DMS 273 treated with DMSO at 0.1 percent for 48 hours (cell line): ENCODE results near the gene ZNF653.
A peak's percentile ranks its signal among the peaks of the same experiment; 100 is the strongest.
"Not testable (repeated sequence)": the region's sequence is repeated elsewhere in the genome, so short reads cannot be mapped to it uniquely, and the experiment has no call there.

Experiments
- DNase-seq: peaks from one replicate; lab custom pipeline; 2025; lab: John Stamatoyannopoulos, UW

ZNF653 gene

DNA sequence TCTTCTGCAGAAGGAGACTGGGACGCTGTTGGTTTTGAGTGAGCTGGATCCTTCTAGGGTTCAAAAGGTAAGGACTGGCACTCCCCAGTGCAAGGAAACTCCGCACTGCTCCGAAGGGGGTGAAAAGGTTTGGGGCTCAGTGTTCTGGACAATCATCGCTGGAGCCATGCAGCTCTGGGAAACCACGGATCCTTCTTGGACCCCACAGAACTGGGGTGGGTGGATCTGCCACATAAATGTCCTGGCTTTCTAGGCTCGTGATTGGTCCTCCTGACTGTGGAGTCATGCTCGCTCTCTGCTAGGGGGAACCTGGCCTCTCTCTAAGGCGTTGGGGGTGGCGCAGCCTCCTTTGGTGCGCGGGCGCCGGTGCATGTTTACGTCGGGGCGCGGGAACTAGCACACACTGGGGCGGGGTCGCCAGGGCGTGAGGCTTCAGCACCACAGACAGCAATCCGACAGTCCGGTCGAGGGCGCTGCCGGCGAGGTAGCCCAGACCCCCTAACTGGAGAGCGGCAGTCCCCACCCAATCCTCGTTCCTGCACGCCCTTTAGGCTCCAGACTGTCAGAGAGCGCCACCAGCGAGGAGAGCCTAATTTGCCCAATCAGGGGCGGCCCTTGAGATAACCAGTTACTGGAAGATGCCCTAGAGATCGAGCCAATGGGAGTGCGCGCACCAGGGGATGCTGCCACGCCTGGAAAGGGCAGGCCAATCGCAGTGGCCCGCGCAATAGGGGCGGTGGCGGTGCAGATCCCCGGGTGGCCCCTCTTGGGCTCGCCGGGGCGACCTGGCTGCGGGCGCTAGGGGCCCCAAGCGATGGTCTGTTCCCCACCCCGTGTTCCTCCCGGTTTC, 23.9 kb downstream of the ZNF653 start:
- DNase-seq = peak; percentile 96

DNA sequence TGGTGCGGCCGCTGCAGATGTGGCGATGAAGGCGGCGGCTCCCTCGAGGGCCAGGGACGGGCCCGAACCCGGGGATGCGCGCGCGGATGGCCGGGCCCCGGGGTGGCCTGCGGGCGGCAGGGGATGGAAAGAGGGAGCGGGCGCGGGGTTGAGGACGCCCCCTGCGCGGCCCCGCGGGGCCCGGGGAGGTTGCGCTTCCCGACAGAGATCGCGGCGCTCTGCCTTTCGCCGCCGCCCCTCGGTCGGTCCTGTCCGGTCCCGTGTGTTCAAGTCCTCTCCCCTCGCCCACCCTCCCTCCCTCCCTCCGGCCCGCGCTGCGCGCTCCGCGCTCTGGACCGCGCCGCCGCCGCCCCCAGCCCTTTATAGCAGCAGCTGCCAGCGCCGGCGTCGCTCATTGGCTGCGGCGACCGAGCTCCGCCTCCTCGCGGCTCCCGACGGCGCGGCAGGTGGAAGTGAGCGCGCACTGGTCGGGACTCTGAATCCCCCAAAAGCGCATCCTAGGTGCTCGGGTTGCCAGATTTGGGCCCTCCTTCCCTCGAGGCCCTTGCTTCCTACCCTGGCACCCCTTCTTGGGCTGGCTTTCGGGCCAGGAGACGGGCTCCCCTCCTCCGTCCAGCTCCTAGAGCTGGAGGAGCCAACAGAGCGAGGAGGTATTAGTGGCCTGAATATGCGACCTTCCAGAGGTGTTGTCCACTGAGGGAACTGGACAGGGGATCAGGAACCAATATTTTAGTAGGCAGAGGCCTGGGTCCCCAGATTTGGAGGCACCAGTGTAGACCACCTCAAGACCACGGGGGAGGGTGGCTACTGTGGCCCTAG, 24.7 kb downstream of the ZNF653 start, which contains the start of gene ELAVL3:
Gene ELAVL3 (minus strand): TSS at position 332 of the 819 bp plus-strand sequence. CDS start 438 bp downstream, outside the sequence.
- no peak for DNase-seq

DNA sequence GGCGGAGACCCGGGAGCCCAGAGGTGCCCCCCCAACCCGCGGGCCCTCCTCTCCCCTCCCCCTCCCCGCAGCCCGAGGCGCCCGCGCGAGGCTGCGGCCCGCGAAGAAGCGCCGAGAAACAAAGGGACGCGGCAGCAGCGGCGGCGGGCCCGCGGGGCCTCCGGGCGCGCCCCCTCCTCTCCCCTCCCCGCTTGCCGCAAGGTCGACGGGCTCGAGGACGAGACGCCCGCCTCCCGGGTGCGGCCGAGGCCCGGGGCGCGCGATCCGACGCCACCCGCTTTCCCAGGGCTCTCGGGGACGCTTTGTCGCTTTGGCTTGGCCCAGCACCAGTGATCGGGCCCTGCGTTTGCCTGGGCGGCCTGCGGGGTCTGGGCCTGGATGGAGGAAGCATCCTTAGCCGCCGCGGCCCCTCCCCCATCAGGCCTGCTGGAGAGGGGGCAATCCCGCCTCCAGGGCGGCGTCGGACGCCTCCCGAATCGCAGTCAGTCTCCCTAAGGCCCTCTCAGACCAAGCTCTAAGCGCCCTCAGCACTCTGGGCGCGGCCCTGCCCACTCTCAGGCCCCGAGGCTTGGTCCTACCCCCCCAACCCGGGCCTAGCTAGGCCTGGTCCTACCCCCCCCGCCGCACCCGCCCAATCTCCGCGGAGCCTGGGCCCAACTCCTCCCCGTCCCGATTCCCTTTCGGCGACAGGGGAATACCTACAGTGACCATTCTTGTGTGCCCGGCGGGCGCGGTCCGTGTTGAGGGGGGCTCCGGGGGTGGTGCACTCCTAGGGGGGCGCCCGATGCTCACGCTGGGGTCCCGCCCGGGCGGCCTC, 25.5 kb downstream of the ZNF653 start:
- no peak for DNase-seq

DNA sequence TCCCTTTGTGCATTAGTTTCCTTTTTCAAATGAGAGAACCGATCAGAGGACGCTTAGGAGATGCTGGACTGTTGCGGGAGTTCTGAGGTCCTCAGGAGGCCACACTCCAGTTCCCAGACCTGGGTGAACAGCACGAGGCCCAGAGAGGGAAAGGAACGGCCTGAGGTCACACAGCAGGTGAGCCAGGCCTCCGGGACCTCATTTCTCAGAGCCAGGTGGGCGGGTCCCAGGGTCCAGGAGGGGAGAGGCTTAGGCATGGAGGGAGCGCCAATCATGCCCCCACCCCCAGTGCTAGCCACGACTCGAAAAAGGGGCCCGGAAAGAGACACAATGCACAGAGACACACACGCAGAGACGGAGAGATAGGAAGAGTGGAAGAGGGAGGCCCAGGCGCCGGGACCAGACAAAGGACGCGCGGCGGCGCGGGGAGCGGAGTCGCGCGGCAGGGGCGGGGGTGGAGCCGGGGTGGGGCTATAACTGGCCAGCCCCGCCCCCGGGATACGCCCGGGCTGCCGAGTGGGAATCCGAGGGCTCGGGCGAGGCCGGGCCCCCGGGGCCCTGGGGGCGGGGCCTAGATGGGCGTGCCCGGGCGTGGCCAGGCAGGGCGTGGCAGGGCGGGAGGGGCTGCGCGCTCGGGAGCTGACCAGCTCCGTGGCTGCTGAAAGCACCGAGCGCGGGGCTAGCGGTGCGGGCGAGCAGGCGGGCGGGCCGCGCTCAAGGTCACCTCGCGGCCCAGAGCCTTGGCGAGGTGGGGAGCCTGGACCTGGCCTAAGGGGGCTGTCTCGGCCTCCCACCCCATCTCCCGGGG, 26.3 kb downstream of the ZNF653 start:
- DNase-seq = no peak

DNA sequence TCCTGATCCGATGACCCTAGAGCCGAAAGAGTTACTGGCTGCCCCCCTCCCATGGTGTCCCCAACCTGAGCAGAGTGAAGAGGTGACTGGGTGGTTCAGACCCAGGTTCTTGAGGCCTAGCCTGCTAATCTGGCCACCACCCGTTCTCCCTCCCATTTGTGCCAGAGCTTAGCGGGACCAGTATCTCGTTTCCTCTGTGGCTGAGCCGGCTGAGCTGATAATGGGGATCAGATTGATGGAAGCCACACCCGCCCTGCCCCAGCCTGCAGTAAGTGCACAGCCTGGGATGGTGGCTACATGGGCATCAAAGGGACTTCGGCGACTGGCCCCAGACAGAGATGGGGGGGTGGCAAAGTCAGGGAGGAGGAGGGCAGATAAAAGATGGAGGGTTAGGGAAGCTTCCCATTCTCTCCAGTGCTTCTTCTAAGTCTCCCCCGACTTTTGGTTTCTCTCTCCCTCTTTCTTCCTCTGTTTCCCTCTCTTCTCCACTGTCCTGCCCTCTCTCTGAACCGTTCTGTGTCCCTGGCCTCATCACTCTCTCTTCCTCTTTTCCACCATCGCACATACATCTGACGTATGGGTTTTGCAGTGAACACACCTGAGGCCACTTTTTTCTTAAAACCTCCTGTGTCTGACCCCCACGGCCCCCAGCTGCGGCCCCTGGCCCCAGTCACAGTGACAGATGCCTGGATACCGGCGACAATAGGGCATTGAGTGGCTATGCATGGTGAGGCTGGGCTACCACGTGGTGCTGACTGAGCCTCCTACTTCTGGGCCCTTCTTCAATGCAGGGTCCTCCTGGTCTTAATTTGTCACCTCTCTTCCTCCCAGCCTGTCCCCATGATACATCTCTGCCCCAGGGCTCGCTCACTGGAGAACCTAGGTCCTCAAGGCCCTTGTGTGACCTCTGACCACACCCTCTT, 27.2 kb downstream of the ZNF653 start:
- DNase-seq = no peak

DNA sequence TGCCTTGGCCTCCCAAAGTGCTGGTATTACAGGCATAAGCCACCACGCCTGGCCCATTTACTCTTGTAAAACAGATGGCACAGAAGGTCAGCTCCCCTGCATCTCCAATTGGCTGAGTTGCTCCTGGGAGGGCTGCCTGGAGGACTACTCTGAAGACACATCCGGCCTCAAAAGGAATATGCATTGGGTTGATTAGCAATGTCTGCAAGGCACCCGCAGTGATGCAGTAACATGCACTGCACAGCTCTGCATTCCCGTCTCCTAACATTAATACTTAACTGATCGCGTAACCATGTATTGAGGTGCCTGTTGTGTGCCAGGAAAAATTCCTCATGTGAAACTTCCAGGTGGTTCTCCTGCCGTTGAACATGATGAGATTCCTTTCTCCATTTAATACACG, 29.8 kb downstream of the ZNF653 start:
- no peak for DNase-seq

DNA sequence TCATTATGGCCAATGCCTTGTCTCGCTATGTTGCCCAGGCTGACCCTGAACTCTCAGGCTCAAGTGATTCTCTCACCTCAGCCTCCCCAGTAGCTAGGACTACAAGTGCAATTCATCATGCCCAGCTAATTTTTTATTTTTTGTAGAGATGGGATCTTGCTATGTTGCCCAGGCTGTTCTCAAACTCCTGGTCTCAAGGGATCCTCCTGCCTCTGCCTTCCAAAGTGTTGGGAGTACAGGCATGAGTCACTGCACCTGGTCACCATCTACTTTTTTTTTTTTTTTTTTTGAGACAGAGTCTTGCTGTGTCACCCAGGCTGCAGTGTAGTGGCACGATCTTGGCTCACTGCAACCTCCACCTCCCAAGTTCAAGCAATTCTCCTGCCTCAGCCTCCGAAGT, 30.3 kb downstream of the ZNF653 start:
- not testable (repeated sequence) for DNase-seq

DNA sequence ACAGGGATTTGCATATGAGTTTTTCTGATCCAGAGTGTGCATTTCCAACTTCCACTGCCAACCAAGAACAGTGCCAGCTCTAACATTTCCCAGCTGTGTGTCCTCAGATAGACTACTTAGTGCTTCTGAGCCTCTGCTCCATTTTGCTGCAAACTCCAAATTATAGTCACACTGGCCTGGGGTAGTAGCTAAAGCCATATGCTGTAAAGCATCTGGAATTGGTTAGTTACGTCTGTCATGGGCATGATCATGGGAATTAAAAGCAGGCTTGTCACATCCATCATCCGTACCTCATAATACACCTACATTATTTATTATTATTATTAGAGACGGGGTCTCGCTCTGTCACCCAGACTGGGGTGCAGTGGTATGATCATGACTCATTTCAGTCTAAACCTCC, 31.9 kb downstream of the ZNF653 start:
- no peak for DNase-seq

DNA sequence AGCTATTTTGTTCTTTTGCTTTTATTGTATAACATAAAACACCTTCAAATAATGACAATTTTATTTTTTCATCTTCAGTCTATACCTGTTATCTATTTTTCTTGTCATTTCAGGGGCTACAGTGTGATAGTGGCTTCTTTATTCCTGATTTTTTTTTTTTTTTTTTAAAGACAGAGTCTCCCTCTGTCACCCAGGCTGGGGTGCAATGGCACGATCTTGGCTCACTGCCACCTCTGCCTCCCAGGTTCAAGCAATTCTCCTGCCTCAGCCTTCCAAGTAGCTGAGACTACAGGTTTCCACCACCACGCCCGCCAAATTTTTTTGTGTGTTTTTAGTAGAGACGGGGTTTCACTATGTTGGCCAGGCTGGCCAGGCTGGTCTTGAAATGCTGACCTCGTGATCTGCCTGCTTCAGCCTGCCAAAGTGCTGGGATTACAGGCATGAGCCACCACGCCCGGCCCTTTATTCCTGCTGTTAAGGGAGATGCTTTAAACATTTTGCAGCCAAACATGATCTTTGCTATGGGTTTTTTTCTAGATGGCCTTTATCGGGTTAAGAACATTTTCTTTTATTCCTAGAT, 37.3 kb downstream of the ZNF653 start:
- DNase-seq = not testable (repeated sequence)

DNA sequence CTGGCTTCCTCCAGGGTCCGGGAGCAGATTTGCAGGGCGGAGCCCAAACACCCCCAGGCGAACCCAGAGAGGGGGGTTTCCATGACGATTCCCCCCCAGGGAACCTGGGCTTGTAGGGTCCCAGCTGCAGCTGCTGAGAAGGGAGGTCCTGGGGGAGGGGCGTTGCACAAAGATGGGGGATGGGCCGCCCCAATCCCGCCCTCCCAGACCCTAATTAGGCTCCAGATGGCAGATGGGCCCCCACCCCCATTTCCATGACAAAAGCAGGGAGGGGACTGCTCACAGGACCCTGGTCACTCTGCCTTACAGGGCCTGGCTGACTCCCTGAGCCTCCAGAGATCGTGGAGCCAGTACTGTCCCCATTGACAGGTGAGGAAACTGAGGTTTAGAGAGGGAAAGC, 40.0 kb downstream of the ZNF653 start:
- no peak for DNase-seq

DNA sequence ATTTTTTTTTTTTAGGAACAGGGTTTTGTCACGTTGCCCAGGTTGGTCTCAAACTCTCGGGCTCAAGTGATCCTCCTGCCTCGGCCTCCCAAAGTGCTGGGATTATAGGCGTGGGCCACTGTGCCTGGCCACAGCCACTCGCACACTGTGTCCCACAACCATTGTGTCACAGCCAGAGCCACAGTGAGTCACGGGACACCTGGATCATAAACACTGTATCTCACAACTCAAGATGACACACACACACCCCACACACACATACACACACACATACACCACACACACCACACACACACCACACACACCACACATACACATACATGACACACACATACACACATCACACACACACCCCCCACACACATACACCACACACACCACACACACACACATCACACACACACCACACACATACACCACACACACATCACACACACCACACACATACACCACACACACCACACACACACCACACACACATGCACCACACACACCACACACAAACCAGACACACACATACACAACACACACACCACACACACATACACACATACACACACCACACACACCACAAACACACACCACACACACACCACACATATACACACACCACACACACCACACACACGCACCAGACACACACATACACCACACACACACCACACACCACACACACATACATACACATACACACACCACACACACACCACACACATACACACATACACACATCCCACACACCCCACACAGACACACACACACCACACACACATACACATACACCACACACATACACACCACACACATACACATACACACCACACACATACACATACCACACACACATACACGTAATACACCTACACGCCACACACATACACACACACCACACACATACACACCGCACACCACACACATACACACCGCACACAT, 41.0 kb downstream of the ZNF653 start:
- no peak for DNase-seq

DNA sequence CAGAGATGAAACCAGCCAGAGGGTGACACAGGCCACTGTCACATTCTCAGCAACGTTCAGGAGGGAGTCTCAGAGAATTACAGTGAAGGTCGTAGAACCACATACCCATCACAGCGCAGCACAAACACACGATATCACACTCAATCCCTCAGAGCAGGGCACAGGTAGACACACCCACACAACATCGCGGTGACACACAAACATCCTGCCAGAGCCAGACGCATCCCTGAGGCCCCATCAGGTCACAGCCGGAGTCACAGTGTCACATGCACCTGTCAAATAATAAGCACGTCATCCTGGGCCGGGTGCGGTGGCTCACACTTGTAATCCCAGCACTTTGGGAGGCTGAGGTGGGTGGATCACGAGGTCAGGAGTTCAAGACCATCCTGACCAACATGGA, 42.2 kb downstream of the ZNF653 start:
- DNase-seq = no peak

DNA sequence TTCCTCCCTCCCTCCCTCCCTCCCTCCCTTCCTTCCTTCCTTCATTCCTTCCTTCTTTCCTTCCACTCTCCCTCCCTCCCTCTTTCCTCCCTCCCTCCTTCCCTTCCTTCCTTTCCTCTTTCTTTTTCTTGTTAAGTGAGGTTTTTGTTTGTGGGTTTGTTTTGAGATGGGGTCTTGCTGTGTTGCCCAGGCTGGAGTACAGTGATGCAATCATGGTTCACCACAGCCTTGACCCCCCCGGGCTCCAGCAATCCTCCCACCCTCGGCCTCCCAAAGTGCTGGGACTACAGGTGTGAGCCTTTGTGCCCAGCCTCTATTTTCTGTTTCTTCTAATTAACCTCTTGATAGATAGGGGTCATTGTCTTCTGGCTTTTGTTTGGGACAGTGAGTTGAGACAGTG, 44.2 kb downstream of the ZNF653 start:
- no peak for DNase-seq

DNA sequence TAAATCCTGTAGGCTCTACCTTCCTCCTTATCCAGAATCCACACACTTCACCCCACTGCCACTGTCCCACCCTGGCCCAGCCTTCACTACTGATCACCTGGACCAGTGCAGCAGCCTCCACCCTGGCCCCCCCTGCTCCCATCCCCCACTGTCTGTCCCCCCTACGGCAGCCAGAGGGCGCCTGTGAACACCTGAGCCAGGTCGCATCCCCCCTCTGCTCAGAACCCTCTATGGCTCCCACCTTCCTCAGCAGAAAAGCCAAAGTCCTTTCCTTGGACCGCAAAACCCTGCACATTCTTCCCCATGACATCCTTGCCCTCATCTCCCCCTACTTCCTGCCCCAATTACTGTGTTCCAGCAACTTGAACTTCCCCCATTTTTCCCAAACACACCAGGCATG, 45.4 kb downstream of the ZNF653 start:
- no peak for DNase-seq

DNA sequence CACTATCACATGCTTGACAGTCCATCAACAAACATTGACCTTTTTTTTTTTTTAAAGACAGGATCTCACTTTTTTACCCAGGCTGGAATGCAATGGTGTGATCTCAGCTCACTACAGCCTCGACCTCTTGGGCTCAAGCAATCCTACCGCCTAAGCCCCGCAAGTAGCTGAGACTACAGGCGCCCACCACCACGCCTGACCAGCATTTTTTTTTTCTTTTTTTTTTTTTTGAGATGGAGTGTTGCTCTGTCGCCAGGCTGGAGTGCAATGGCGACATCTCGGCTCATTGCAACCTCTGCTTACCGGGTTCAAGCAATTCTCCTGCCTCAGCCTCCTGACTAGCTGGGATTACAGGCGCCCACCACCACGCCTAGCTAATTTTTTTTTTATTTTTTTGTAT, 46.7 kb downstream of the ZNF653 start:
- not testable (repeated sequence) for DNase-seq

DNA sequence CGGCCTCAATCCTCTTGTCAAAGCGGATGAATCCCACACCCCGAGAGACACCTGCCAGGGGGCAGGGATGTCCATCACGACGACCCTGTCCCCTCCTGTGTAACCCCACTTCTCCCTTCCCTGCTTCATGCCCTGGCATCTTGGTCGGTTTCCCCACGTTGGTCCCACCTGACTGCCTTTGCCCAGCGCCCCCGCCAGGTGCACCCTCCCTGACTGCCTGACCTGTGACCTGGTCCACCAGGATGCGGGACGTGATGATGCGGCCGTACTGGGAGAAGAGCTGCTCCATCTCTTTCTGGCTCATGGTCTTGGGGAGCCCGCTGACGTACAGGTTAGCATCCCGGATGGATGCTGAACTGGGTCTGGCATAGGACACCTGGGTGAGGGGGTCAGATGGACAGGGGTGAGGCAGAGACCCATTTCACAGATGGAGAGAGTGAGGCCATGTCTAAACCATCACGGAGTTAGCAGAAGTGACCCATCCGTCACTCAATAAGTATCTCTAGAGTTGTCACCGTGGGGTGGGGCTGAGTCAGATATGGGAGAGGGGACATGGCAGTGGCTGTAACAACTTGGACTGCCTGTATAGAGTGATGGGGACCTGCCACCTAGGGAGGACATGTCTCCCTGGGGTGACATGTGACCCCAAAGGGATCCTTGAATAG, 47.3 kb downstream of the ZNF653 start:
- no peak for DNase-seq

DNA sequence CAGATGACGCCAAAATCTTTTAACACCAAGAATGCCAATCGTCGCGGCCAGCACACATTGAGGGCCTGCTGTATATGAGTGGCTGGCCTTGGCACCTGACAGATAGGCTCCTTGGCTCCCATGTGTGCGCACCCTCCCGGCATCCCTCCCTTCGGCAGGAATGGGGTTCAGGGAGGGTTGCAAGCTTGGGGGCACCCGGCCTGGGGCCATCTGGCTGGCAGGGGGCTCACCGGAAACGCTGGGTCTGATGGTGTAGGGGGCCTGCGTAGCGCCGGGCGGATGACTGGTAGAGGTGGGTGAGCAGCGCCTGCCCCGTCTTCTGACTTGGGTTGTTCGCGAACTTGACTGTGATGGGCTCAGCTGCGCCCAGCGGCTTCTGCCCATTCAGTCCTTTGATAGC, 47.8 kb downstream of the ZNF653 start:
- DNase-seq = no peak

DNA sequence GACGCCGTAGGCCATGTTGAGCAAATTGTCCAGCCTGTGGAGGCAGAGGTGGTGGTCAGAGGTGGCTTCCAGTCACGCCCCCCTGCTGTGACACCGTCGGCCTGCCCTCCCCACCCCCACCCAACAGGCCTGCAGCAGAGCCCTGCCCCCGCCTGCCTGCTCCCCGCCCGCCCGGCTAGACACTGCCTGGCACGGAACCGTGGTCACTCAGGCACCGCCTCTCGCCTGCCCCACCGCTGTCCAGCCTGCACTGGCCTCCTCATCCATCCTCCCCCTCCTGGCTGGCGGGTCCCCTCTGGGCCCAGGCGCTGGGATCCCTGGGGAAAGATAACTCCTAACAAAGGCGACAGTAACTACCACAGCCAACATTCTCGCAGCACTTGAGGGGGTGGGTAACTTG, 48.5 kb downstream of the ZNF653 start:
- DNase-seq = no peak
